Activated T-helper 17 cell treated with anti-CD3 and anti-CD28 coated beads, Interleukin-2, amount 50 U/mL, for 72 hours (primary cell): ENCODE data around the gene FUZ. TPM values are rescaled to one million over a fixed set of nuclear protein-coding genes. Genes with fewer than 3 reads are reported as not detected.

Source experiments
- ATAC-seq: fragments of 150-1000 bp; cut with Tn5 transposase; replicated peaks from 2 replicates; pipeline ENCODE4 v1.10.0; 2021; ENCODE audit warnings: mild to moderate bottlenecking, moderate library complexity
- H3K27ac Mint-ChIP-seq: one replicate; pipeline ENCODE4 v1.8.0; 2022; ENCODE audit warnings: mixed read lengths
- H3K27me3 Mint-ChIP-seq: one replicate; pipeline ENCODE4 v1.8.0; 2022; ENCODE audit warnings: mixed read lengths
- H3K36me3 Mint-ChIP-seq: one replicate; pipeline ENCODE4 v1.8.0; 2022; ENCODE audit warnings: low read depth, mild to moderate bottlenecking, mixed read lengths
- H3K4me1 Mint-ChIP-seq: one replicate; pipeline ENCODE4 v1.8.0; 2022; ENCODE audit warnings: mixed read lengths
- H3K4me3 Mint-ChIP-seq: one replicate; pipeline ENCODE4 v1.8.0; 2022; ENCODE audit warnings: mild to moderate bottlenecking, mixed read lengths
- H3K9me3 Mint-ChIP-seq: one replicate; pipeline ENCODE4 v1.8.0; 2022; ENCODE audit warnings: mixed read lengths
- total RNA-seq, 2 donors: library from RNA; stranded (reverse); gene quantifications; one replicate each; pipeline ENCODE4 v1.2.3, GENCODE V29; 2022

FUZ gene
- total RNA-seq, 2 donors from 2014 or later: 15.5 to 19.1 TPM

DNA sequence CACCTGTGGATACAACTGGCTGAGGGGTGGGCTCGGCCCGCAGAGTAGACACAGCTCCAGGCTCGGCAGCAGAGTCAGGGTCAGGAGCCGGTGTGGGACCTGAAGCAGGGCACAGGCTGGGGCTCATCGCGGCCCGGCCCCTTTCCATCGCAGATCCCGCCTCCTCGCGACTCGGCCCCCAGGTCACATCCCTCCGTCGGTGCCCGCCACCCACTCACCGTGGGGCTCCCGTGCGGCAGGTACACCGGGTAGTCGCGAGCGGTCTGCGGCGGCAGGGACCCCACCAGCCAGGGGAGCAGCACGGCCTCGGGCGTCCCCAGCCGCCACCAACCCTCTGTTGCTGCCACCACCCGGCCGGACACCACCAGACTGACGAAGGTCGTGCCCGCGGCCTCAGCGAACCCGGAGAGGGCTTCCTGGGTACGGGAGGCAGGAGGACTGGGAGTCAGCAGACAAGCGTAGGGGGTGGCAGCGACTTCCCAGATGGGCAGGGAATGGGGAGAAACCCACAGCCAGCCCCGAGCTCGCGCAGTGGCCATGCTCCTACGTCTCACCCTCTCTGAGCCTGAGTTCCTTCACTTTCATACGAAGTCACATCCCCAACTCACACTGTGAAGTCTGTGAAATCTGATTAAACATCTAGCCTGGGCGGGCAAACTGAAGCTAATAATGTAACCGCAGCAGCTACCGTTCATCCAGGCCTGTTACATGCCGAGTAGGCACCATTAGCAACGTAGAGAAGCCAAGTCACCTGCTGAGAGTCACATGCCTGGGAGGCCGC lies 3.7 kb downstream of the FUZ start:
- ATAC-seq: peak; percentile 36
- Mint-ChIP-seq H3K27ac (peak overlapping the region; percentile 92), H3K36me3 (peaks cover 11% of the 10 kb centered on the region), H3K27me3 (no peaks in the 10 kb centered on the region), H3K4me3 (peak overlapping the region; percentile 86), H3K9me3 (no peaks in the 10 kb centered on the region), H3K4me1 (peaks cover 17% of the 10 kb centered on the region)

DNA sequence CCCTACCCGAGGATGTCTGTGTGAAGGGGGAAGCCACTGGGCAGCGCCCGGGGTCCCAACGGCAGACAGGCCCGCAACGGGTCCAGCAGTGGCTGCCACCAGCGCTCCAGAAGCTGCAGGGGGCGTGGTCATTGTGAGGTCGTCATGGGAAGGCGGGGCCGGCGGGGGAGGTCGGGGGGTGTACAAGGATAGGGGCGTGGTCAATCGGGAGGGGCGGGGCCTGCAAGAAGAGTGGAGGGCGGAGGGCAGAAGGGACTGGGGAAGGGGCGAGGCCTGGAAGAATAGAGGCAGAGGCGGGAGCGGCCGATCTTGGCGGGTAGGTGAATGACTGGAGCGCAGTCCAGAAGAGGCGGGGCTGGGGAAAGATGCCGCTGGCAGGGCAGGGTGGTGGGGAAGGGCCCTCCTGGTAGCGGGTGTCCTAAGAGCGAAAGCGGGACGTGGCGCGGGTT lies 4.4 kb downstream of the FUZ start:
- no peaks in the 10 kb centered on the region for H3K9me3 Mint-ChIP-seq
- H3K27ac Mint-ChIP-seq: peak overlapping the region; percentile 92
- H3K4me3 Mint-ChIP-seq: peak overlapping the region; percentile 86
- H3K36me3 Mint-ChIP-seq: peaks cover 17% of the 10 kb centered on the region
- peaks cover 17% of the 10 kb centered on the region for H3K4me1 Mint-ChIP-seq
- H3K27me3 Mint-ChIP-seq: no peaks in the 10 kb centered on the region
- peak; percentile 50 for ATAC-seq

DNA sequence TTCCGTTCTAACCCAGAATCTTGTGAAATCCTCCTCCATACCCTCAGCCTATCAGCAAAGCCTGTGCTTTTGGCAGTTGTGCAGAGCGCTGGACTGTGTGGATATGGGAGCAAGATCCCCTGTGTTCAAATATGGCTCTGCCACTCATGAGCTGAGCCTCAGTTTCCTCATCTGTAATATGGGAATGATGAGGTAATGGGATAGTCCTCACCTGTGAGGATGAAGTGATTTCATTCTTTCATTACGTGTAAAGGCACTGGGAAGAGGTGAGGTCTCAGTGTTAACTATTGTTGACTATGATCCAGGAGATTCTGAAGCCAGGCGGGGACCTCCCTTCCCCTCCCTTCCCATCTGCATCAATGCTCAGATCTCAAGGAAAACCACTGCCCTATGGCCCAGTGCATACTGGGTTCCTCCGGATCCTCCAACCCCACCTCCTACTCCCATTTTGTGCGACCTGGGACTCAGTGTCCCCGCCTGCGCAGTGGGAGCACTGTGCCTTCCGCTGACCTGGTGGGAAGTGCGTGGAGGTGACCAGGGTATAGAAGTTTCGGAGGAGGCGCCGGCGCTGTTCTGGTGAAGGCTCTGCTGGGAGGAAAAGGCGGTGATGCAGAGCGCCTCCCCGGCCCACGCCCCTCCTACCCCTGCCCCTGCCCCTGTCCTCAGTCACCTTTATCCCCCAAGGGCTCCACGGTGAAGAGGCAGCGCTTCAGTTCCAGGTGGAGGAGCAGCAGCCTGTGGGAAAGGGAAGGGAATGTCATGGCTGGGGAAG lies 5.0 kb downstream of the FUZ start:
- Mint-ChIP-seq H3K36me3 (peaks cover 23% of the 10 kb centered on the region), H3K4me1 (peaks cover 17% of the 10 kb centered on the region), H3K9me3 (no peaks in the 10 kb centered on the region), H3K4me3 (peak overlapping the region; percentile 86), H3K27me3 (no peaks in the 10 kb centered on the region), H3K27ac (peak overlapping the region; percentile 92)
- no peak for ATAC-seq

DNA sequence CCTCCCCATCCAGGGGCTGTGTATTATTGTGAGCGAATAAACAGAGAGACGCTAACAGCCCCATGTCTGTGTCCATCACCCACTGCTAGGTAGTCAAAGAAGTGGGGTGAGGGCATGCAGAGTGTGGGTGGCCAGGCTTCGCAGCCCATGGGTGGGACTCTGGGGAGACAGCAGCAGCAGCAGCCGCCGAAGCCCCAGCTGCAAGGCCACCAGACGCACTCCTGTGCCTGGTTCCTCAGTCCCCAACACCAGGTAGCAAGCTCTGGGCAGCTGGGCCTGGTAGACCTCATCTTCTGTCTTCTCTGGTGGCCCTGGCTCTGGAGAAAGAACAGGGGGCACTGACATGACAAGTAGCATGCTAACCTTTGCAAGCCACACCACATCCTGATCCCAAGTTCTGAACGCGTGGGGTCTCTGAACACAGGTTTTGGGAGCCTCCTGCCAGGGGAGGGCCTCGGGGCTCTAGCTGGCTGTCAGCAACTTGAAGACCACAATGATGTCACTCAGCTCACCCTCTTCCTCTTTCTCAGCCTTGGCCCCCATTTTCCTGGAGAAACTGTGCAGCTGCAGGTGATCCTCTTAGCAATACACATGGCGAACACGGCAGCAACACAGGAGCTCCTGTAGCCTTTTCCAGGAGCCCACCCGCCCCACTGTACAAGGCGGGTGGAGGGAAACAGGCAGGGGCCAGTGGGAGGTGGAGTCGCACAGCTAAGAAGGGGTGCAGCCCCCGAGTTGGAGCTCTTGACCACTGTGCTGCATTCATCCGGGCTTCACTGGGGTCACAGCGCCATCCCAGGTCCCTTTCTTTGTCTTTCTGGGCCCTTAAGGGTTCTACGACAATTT lies 5.8 kb downstream of the FUZ start:
- H3K4me3 Mint-ChIP-seq: no peak overlapping the region
- no peaks in the 10 kb centered on the region for H3K27me3 Mint-ChIP-seq
- ATAC-seq: no peak
- no peaks in the 10 kb centered on the region for H3K9me3 Mint-ChIP-seq
- H3K27ac Mint-ChIP-seq: no peak overlapping the region
- peaks cover 17% of the 10 kb centered on the region for H3K4me1 Mint-ChIP-seq
- H3K36me3 Mint-ChIP-seq: peaks cover 27% of the 10 kb centered on the region

DNA sequence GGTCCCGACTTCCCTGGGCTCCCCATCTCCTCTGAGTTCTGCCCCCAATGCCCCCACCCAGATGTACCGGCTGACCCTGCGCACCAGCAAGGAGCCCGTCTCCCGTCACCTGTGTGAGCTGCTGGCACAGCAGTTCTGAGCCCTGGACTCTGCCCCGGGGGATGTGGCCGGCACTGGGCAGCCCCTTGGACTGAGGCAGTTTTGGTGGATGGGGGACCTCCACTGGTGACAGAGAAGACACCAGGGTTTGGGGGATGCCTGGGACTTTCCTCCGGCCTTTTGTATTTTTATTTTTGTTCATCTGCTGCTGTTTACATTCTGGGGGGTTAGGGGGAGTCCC lies 6.5 kb downstream of the FUZ start:
- no peaks in the 10 kb centered on the region for H3K9me3 Mint-ChIP-seq
- H3K27me3 Mint-ChIP-seq: no peaks in the 10 kb centered on the region
- no peak for ATAC-seq
- H3K36me3 Mint-ChIP-seq: peaks cover 27% of the 10 kb centered on the region
- H3K4me3 Mint-ChIP-seq: no peak overlapping the region
- H3K4me1 Mint-ChIP-seq: peaks cover 17% of the 10 kb centered on the region
- peak overlapping the region; percentile 8 for H3K27ac Mint-ChIP-seq

DNA sequence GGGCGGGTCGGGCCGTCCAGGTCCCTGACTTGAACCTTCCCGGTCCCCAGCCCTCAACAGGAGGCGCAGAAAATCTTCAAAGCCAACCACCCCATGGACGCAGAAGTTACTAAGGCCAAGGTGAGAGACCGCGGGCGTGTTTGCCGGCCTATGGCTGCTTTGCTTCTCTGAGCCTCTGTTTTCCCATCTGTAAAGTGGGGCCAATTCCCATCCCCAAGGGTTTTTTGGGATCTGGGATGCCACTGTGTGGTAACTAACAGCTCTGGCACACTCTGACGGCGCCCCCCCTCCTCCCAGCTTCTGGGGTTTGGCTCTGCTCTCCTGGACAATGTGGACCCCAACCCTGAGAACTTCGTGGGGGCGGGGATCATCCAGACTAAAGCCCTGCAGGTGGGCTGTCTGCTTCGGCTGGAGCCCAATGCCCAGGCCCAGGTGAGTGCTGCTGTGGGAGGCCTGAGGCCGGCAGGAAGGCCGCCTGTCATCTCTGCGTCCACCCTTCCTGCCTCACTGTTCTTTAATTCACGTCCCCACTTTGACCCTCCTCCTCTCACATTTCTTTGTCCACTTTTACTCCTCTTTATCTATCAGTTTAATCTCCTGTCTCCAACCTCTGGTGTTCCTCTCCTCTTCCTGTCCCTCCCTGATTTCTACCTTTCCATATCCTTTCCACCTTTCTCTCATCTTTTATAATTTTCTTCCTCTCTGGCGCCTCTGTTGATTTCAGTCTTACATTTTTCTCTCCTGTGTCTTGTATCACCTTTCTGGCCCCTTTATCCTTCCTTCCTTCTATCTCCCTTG lies 7.1 kb downstream of the FUZ start:
- H3K36me3 Mint-ChIP-seq: peaks cover 32% of the 10 kb centered on the region
- no peak overlapping the region for H3K4me3 Mint-ChIP-seq
- H3K4me1 Mint-ChIP-seq: peaks cover 17% of the 10 kb centered on the region
- no peaks in the 10 kb centered on the region for H3K9me3 Mint-ChIP-seq
- peak overlapping the region; percentile 8 for H3K27ac Mint-ChIP-seq
- ATAC-seq: no peak
- H3K27me3 Mint-ChIP-seq: no peaks in the 10 kb centered on the region

DNA sequence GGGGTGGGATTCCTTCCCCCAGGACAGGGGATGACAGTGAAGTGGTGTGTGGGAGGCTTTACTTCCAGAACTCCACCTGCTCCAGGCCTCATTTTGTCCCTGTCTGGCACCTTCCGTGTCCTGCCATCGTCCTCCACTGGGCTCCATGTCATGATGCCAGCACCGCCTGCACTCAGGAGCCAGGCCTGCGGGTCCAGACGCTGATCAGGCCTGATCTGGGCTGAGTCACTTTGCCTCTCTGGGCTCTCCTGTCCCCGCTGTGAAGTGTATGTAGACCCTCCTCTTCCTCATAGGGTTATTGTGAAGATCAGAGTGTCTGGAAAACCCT lies 9.6 kb downstream of the FUZ start:
- H3K4me1 Mint-ChIP-seq: peaks cover 6% of the 10 kb centered on the region

DNA sequence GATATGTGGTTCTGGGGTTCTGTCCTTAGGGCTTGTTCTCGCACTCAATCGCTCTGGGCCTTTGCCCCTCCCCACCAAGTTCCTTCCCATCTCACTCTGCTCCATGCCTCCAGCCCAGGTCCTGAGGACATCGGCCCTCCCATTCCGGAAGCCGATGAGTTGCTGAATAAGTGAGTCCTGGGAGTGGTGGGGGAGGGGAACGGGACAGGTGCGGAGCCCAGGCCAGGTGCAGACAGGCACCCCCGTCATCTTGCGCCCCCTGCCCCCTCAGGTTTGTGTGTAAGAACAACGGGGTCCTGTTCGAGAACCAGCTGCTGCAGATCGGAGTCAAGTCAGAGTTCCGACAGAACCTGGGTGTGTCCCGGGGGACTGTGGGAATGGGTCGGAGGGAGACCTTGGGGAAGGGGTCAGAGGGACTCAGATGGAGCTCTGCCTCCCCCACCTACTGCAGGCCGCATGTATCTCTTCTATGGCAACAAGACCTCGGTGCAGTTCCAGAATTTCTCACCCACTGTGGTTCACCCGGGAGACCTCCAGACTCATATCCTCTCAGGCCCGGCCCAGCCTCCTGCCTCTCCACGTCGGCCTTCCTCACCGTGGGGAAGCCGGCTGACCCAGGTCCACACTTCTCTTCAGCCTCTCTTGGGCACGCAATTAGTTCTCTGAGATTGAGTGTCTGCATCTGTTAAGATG lies 10.1 kb downstream of the FUZ start:
- peaks cover 56% of the 10 kb centered on the region for H3K36me3 Mint-ChIP-seq
- H3K4me1 Mint-ChIP-seq: peaks cover 6% of the 10 kb centered on the region
- no peaks in the 10 kb centered on the region for H3K27me3 Mint-ChIP-seq
- ATAC-seq: no peak
- H3K27ac Mint-ChIP-seq: peak overlapping the region; percentile 43
- H3K4me3 Mint-ChIP-seq: no peak overlapping the region
- H3K9me3 Mint-ChIP-seq: no peaks in the 10 kb centered on the region

More for the DNA sequence above, 9.6 kb downstream of the FUZ start:
- Mint-ChIP-seq H3K27me3 (no peaks in the 10 kb centered on the region), H3K36me3 (peaks cover 51% of the 10 kb centered on the region), H3K27ac (peak overlapping the region; percentile 43), H3K4me3 (no peak overlapping the region), H3K9me3 (no peaks in the 10 kb centered on the region)
- ATAC-seq: no peak

DNA sequence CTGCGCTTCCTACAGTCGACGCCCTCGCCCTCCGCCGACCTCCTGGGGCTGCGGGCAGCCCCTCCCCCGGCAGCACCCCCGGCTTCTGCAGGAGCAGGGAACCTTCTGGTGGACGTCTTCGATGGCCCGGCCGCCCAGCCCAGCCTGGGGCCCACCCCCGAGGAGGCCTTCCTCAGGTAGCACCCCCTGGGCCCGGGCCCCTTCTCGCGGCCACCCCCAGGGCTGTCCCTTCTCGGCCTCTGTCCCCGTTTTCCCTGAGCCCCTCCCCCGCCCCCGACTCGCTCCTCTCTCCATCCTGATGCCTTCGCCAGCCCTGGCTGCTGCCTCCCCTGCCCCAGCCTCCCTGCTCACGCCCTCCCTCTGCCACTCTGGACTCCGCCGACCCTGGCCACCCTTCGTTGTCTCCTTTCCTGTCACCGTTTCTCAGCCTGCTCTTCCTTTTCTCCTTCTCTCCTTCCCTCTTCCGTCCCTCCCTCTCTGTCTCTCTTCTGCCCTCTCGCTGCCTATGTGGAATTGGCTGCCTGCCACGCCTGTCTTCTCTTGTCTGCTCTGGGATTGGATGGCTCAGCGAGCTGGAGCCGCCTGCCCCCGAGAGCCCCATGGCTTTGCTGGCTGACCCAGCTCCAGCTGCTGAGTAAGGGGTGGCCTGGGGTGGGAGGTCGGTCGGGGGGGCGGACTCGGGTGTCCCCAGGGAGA lies 11.0 kb downstream of the FUZ start:
- no peak for ATAC-seq
- H3K4me1 Mint-ChIP-seq: peaks cover 6% of the 10 kb centered on the region
- H3K4me3 Mint-ChIP-seq: no peak overlapping the region
- H3K9me3 Mint-ChIP-seq: no peaks in the 10 kb centered on the region
- H3K36me3 Mint-ChIP-seq: peaks cover 65% of the 10 kb centered on the region
- no peak overlapping the region for H3K27ac Mint-ChIP-seq
- H3K27me3 Mint-ChIP-seq: no peaks in the 10 kb centered on the region

DNA sequence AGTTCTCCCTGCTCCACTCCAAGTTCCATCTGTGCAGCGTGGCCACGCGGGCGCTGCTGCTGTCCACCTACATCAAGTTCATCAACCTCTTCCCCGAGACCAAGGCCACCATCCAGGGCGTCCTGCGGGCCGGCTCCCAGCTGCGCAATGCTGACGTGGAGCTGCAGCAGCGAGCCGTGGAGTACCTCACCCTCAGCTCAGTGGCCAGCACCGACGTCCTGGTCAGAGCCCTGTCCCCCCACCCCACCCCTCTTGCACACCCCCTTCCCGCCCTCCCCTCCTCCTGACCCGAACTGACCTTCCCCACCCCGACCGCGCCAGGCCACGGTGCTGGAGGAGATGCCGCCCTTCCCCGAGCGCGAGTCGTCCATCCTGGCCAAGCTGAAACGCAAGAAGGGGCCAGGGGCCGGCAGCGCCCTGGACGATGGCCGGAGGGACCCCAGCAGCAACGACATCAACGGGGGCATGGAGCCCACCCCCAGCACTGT lies 11.6 kb downstream of the FUZ start:
- peaks cover 68% of the 10 kb centered on the region for H3K36me3 Mint-ChIP-seq
- H3K27ac Mint-ChIP-seq: no peak overlapping the region
- no peak overlapping the region for H3K4me3 Mint-ChIP-seq
- H3K27me3 Mint-ChIP-seq: no peaks in the 10 kb centered on the region
- no peaks in the 10 kb centered on the region for H3K9me3 Mint-ChIP-seq
- ATAC-seq: no peak
- peaks cover 4% of the 10 kb centered on the region for H3K4me1 Mint-ChIP-seq

DNA sequence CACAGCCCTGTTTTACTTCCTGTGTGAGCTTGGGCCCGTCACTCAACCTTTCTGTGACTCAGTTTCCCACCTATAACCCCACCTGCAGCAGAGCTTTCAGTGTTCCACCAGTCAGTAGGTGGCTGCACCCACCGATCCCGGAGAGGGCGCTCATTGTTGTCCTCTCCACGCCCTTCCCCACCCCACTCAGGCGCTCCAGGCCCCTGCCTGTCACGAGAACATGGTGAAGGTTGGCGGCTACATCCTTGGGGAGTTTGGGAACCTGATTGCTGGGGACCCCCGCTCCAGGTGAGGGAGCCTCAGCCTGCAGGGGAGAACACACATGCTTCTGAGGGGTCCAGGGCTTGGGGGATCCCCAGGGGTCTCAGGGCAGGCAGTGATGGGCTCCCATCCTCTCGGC lies 12.3 kb downstream of the FUZ start:
- H3K4me3 Mint-ChIP-seq: no peak overlapping the region
- H3K27ac Mint-ChIP-seq: no peak overlapping the region

DNA sequence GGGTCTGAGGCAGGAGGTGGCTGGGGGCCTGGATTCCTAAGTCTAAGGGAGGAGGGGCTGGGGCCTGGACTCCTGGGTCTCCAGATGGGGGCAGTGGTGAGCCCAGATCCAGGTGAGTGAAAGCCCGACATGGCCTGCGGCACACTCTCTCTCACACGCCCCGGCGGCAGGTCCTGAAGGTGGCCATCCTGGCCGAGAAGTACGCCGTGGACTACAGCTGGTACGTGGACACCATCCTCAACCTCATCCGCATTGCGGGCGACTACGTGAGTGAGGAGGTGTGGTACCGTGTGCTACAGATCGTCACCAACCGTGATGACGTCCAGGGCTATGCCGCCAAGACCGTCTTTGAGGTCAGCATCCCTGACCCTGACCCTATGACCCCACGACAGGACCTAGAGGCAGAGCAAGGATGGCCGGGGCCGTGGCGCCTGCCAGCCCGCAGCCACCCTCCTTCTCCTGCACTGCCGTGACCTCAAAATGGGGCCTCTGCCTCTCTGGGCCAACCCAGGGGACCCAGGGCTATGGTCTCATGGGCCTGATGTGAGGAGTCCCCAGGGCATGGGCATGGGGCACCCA lies 13.2 kb downstream of the FUZ start:
- Mint-ChIP-seq H3K4me1 (no peaks in the 10 kb centered on the region), H3K27ac (no peak overlapping the region), H3K4me3 (no peak overlapping the region), H3K27me3 (no peaks in the 10 kb centered on the region), H3K9me3 (no peaks in the 10 kb centered on the region), H3K36me3 (peaks cover 78% of the 10 kb centered on the region)
- ATAC-seq: no peak

More for the DNA sequence above, 12.3 kb downstream of the FUZ start:
- H3K9me3 Mint-ChIP-seq: no peaks in the 10 kb centered on the region
- H3K36me3 Mint-ChIP-seq: peaks cover 69% of the 10 kb centered on the region
- H3K4me1 Mint-ChIP-seq: no peaks in the 10 kb centered on the region
- no peak for ATAC-seq
- no peaks in the 10 kb centered on the region for H3K27me3 Mint-ChIP-seq
